ENCODE data around the gene CALM3. TPM values are rescaled to one million over a fixed set of nuclear protein-coding genes. Genes with fewer than 3 reads are reported as not detected.
"Not testable (repeated sequence)": the region's sequence is repeated elsewhere in the genome, so short reads cannot be mapped to it uniquely, and the experiment has no call there.

CALM3 gene
- total RNA-seq: 141 TPM

DNA sequence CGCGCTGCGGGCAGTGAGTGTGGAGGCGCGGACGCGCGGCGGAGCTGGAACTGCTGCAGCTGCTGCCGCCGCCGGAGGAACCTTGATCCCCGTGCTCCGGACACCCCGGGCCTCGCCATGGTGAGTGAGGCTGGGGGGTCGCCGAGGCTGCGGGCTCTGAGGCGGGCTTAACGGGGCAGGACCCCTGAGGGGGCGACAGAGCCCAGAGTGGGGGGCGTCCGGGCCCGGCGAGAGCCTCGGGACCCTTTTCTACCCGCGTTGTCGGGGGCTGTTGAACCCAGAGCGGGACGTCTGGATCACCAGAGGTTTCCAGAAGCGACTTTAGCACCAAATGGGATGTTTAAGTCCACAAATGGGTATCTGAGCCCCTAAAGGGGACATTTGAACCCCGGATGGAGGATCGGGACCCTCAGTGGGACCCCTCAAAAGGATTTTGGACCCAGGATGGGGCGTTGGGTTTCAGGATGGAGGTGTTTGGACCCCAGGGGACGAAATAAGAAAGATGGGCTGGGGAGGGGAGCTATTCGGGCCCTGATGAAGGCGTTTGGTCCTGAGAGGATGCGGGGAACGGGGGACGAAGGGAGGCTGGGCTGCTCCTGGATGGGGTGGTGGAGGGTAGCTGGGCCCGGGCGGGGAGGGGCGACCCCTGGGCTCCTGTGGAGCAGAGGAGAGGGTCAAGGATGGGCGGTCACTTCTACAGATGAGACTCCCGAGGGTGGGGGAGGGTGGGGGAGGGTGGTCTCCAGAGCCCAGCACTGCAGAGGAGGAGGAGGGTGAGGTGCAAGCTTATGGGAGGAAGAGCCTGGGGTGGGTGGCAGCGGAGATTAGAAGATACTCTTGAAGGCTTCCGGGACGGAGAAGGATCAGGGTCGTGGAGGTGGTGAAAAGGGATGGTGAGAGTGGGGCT is at the start of gene CALM3:
TSS of gene CALM3 (plus strand) at position 13 of the 907 bp plus-strand sequence. CDS start at position 118, 105 bp downstream.
- DNase-seq: no peak

GRCh38 chr19:46552891-46553290 is 48.2 kb upstream of the CALM3 start:
- no peak for DNase-seq

DNA sequence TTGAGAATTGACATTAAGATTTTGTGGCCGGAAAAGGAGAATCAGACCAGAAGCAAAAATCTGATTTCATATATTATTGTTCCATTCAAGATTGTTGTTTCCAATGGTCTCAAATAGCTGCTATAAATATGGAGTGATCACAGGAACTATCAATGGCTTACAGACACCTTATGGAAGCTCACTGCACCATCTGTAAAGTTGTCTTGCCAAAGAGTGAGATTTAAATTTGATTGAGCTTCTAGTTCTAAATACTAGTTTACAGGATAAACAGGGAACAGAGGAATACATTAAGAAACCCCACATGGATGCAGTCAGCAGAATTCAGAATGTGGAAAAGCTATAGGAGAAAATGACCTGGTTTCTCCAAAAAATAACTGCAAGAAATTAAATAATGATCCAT is 47.0 kb upstream of the CALM3 start:
- no peak for DNase-seq

GRCh38 chr19:46555628-46556280 is 45.4 kb upstream of the CALM3 start:
- DNase-seq: no peak

DNA sequence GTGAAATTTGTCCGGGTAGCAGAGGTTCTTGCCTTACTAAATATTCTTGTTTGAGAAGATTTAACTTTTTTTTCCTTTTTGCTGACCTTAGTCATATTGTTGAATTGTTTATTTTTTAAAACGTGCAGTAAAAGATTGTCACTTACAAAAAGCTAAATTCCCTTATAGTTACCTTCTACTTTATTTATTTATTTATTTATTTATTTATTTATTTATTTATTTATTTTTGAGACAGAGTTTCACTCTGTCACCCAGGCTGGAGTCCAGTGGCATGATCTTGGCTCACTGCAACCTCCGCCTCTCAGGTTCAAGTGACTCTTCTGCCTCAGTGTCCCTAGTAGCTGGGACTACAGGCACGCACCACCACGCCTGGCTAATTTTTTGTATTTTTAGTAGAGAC is 44.7 kb upstream of the CALM3 start:
- not testable (repeated sequence) for DNase-seq

DNA sequence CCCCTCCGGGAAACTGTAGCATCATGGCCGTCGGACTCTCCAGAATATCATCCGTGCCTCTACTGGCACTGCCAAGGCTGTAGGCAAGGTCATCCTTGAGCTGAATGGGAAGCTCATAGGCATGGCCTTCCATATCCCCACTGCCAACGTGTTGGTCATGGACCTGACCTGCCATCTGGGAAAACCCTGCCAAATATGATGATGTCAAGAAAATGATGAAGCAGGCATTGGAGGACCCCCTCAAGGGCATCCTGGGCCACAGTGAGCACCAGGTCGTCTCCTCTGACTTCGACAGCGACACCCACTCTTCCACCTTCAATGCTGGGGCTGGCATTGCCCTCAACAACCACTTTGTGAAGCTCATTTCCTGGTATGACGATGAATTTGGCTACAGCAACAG is 41.9 kb upstream of the CALM3 start:
- no peak for DNase-seq

- not testable (repeated sequence) for DNase-seq
These were observed 41.5 kb upstream of the CALM3 start for GRCh38 chr19:46559675-46560074.

- no peak for DNase-seq
These were observed 36.4 kb upstream of the CALM3 start for GRCh38 chr19:46564701-46565100.

DNA sequence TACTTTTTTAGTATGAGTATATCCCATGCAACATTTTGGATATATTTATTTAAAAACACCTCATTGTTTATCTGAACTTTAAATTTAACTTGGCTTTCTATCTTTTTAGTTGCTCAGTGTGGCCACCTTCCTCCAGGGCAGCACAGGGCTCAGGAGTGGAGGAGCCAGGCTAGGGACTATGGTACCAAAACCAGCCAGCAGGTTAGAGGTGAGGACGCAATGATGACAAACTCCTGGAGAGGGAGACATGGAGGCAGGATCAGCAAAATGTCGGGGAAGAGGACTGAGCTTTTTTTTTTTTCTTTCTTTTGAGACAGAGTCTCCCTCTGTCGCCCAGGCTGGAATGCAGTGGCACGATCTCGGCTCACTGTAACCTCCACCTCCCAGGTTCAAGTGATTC is 29.6 kb upstream of the CALM3 start:
- no peak for DNase-seq

DNA sequence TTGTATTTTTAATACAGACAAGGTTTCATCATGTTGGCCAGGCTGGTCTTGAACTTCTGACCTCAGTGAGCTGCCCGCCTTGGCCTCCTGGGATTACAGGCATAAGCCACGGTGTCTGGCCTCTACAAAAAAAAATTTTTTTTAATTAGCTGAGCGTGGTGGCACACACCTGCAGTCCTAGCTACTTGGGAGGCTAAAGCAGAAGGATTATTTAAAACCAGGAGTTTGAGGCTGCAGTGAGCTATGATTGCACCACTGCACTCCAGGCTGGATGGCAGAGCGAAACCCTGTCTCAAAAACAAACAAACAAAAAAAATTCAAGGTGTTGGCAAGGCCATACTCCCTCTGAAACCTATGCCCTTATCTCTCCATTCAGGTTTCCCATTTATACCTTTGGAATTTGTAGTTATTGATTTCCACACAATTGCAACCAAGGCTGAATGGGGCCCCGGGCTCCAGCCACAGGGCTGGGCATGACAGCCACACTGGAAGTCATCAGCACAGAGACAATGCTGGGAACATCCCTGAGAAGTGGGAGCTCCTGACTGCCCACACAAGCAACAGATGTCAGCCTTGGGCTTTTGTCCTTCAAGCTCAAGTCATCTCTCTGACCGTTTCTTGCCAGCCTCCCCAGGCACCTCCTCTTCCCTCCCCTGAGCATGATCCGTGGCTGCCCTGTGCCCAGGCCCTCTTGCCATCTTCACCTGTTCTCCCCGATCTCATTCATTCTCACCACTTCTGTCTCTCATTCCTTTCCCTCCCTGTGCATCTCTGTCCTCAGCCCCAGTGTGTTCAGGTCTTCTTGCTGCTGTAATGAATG is 27.2 kb upstream of the CALM3 start:
- DNase-seq: no peak

DNA sequence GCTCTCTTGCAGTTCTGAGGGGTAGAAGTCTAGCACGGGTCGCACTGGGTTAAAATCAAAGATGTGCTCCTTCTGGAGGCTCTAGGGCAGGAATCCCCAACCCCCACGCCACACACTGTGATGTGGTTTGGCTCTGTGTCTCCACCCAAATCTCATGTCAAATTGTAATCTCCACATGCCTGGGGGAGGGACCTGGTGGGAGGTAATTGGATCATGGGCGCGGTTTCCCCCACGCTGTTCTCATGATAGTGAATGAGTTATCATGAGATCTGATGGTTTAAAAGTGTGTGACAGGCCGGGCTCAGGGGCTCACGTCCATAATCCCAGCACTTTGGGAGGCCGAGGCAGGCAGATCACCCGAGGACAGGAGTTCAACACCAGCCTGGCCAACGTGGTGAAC is 26.6 kb upstream of the CALM3 start:
- no peak for DNase-seq

DNA sequence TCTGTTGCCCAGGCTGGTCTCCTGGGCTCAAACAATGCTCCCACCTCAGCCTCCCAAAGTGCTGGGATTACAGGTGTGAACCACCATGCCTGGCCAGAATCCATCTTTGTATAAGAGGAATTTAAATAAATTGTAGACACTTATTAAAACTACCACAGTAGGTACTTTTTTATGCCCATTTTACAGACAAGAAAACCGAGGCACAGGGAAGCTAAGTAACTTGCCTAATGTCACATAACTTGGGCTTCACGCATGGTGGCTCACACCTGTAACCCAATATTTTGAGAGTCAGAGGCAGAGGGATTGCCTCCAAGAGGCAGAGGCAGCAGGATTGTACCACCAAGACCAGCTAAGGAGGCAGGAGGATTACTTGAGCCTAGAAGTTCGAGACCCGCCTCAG is 22.7 kb upstream of the CALM3 start:
- no peak for DNase-seq

DNA sequence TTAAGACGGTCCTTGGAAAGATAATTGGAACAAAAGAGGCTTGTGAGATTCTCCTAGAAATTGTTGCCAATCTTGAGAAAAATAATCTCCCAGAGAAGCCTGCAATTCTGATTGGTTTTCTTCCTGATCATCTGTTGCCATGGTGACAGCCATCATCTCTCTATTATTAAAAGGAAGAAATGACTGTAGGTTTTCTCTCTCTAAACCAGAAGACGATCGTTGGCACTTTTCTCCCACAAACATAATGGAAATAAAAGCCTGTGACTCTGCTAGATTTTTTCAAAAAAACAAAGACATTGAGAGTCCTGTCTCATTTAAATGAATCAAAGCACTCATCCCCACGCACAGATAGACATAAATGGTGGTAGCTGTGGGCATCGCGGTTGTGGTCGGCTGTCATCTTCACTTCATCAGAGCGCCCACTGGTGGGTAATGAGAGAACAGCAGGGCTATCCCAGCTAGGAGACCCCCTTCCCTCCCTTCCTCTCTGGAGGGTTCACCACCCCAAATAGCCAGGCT is 21.7 kb upstream of the CALM3 start:
- peak; percentile 22 for DNase-seq

DNA sequence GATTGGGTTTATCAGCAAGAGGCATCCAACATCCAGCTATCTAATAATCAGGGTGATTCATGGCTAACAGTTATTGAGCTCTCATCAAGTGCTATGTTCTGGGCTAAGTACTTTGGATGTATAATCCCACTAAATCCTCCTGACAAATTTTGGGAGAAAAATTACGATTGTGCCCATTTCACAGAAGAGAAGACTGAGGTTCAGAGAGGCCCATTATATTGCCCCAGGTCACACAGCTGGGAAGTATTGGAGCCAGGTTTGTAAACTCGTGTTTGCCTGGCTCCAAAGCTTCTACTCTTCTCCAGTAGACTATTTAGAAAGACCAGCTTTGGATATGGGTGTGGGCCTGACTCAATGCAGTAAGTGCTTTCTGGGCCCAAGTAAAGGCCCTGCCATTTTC is 20.9 kb upstream of the CALM3 start:
- no peak for DNase-seq

DNA sequence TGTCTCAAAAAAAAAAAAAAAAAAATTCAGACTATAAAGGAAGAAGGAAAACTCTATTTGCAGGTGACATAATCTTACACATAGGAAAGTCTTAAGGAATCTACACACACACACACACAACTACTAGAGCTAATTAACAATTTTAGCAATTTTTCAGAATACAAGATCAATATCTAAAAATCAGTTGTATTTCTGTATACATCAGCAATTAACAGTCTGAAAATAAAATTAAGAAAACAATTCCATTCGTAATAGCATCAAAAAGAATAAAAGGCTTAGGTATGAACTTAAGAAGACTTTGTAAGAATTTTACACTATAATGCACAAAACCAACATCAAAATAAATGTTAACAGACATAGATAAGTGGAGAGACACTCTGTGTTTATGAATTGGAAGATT is 15.6 kb upstream of the CALM3 start:
- DNase-seq: no peak

- DNase-seq: no peak
These were observed 14.8 kb upstream of the CALM3 start for GRCh38 chr19:46586294-46586693.

DNA sequence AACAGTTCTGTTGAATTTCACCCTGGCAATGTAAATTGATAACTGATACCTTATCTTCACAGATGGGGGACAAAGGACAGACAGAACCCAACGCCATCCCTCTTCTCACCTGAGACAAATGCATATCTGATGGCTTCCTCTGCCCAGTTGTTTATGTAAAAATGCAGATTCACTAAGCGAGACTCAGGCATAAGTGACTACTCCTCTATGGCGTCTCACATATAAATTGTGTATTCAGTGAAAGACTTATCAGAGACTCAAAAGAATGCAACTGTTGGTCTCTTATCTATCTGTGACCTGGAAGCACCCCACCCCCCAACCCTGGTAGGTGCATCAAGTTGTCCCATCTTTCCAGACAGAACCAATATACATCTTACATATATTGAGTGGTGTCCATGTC is 13.3 kb upstream of the CALM3 start:
- DNase-seq: no peak

DNA sequence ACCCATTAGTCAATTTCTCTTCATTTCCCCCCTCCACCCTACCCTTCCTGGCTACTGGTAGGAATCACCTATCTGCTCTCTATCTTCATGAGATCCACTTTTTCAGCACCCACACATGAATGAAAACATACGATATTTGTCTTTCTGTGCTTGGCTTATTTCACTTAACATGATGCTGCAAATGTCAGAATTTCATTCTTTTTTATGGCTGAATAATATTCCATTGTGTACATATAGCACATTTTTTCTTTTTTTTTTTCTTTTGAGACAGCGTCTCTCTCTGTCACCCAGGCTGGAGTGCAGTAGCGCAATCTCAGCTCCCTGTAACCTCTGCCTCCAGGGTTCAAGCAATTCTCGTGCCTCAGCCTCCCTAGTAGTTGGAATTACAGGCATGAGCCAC is 9.9 kb upstream of the CALM3 start:
- no peak for DNase-seq

- no peak for DNase-seq
These were observed 9.3 kb upstream of the CALM3 start for GRCh38 chr19:46591870-46592269.

DNA sequence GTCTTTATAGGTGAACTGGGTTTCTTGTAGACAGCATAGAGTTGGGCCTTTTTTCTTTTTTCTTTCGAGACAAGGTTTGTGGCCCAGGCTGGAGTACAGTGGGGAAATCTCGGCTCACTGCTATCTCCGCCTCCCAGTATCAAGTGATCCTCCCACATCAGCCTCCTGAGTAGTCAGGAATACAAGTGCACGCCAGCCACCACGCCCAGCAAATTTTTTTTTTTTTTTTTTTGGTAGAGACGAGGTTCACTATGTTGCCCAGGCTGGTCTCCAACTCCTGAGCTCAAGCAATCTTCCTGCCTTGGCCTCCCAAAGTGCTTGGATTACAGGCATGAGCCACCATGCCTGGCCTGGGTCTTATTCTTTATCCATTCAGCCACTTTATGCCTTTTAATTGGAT is 5.1 kb upstream of the CALM3 start:
- DNase-seq: no peak

DNA sequence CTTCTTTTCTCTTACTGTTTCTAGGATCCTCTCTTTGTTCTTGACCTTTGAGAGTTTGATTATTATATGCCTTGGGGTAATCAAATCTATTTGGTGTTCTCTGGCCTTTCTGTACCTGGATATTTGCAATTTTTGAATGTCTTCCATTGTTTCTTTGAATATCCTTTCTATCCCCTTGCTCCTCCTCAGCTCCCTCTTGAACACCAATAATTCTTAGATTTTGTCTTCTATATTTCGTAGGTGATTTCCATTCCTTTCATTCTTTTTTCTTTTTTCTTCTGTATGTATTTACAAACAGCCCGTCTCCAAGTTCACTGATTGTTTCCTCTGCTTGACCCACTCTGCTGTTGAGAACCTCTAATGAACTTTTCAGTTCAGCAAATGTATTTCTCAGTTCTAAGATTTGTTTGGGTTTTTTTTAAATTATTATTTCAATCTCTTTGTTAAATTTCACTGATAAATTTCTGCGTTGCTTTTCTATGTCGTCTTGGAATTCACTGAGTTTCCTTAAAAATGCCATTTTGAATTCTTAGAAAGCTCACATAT is 2.7 kb upstream of the CALM3 start:
- DNase-seq: no peak

- no peak for DNase-seq
These were observed 1.3 kb upstream of the CALM3 start for GRCh38 chr19:46599716-46600373.

All from tongue (tissue), 2 donors.